CD4-positive, alpha-beta memory T cell (primary cell): Measurements from ENCODE around the gene CELSR1. TPM values are rescaled to one million over a fixed set of nuclear protein-coding genes. Genes with fewer than 3 reads are reported as not detected.

ENCODE experiments used
- CTCF ChIA-PET: fragments of 350-600 bp; sonication (Branson Sonifier 250); formaldehyde crosslinking; loops from one replicate; lab custom pipeline; 2021; ENCODE audit warnings: inconsistent platforms; ENCODE audit not compliant: partially characterized antibody; lab: Charles Lee
- POLR2A ChIA-PET: fragments of 350-600 bp; sonication (Branson Sonifier 250); formaldehyde crosslinking; loops from one replicate; lab custom pipeline; 2021; ENCODE audit not compliant: partially characterized antibody; lab: Charles Lee
- DNase-seq, 5 donors: peaks; one replicate each; pipeline versions ENCODE4 v3.0.0 to v3.0.0-alpha.2; 2020 to 2022; ENCODE audit warnings: mixed read lengths in 1 of 5
- H3K27ac ChIP-seq: one replicate; pipeline ENCODE4 v1.7.0; 2013; ENCODE audit warnings: low read depth, low read length
- H3K27me3 ChIP-seq: 2 replicates; pipeline ENCODE4 v1.7.0; 2013; ENCODE audit warnings: mild to moderate bottlenecking, low read length, moderate library complexity; ENCODE audit not compliant: insufficient read depth
- H3K36me3 ChIP-seq: 2 replicates; pipeline ENCODE4 v1.7.0; 2013; ENCODE audit warnings: mild to moderate bottlenecking, low read length, moderate library complexity; ENCODE audit not compliant: insufficient read depth
- H3K4me1 ChIP-seq: 2 replicates; pipeline ENCODE4 v1.7.0; 2013; ENCODE audit warnings: mild to moderate bottlenecking, low read length, moderate library complexity; ENCODE audit not compliant: insufficient read depth
- H3K4me3 ChIP-seq, 2 donors: one replicate each; pipeline ENCODE4 v1.7.0; 2013; ENCODE audit warnings: low read length in 2 of 2, mild to moderate bottlenecking in 1 of 2
- H3K9me3 ChIP-seq, 2 donors: one replicate each; pipeline ENCODE4 v1.7.0; 2013; ENCODE audit warnings: low read length in 2 of 2, control low read depth in 1 of 2; ENCODE audit not compliant: control insufficient read depth in 1 of 2
- H3K27ac Mint-ChIP-seq, 7 donors: one replicate each; pipeline ENCODE4 v1.8.0; 2020 to 2021; ENCODE audit warnings: mixed read lengths in 7 of 7, mild to moderate bottlenecking in 6 of 7, inconsistent platforms in 3 of 7, moderate library complexity in 3 of 7
- H3K27me3 Mint-ChIP-seq, 2 donors: one replicate each; pipeline ENCODE4 v1.8.0; 2020 to 2021; ENCODE audit warnings: mixed read lengths in 2 of 2
- H3K36me3 Mint-ChIP-seq, 2 donors: one replicate each; pipeline ENCODE4 v1.8.0; 2020 to 2021; ENCODE audit warnings: mixed read lengths in 2 of 2, inconsistent platforms in 1 of 2, mild to moderate bottlenecking in 1 of 2
- H3K4me1 Mint-ChIP-seq, 4 donors: one replicate each; pipeline ENCODE4 v1.8.0; 2020 to 2021; ENCODE audit warnings: mixed read lengths in 4 of 4, mild to moderate bottlenecking in 1 of 4
- H3K4me3 Mint-ChIP-seq, 8 donors: one replicate each; pipeline ENCODE4 v1.8.0; 2020 to 2021; ENCODE audit warnings: mixed read lengths in 8 of 8, mild to moderate bottlenecking in 7 of 8, moderate library complexity in 6 of 8, inconsistent platforms in 3 of 8
- H3K9me3 Mint-ChIP-seq, 8 donors: one replicate each; pipeline ENCODE4 v1.8.0; 2020 to 2021; ENCODE audit warnings: mixed read lengths in 8 of 8, mild to moderate bottlenecking in 5 of 8, inconsistent platforms in 3 of 8, moderate library complexity in 1 of 8
- intact Hi-C: fragments of 100-400 bp; cut with micrococcal nuclease; formaldehyde crosslinking; loops from one replicate; pipeline ENCODE4 v1.15.1; 2023
- polyA plus RNA-seq, 2 donors: library from polyadenylated mRNA; unstranded; fragments of 300-500 nt; fragmentation: Illumina TruSeq; gene quantifications; one replicate each; pipeline ENCODE4 v1.2.3, GENCODE V29; 2021
- total RNA-seq, 2 experiments: library from RNA; stranded (reverse); gene quantifications; one replicate each; pipeline ENCODE4 v1.2.3, GENCODE V29; 2021

CELSR1 gene
- total and polyA plus RNA-seq, 4 experiments from 2014 or later, result 0.47 to 1.1 (median 0.81) TPM

GRCh38 chr22:46393873-46394272 lies 143.5 kb downstream of the CELSR1 start:
- no peak overlapping the region for H3K4me3 ChIP-seq
- no peaks in the 10 kb centered on the region for H3K36me3 Mint-ChIP-seq
- intact Hi-C loops, result no loop called here
- peaks cover 3 to 8% (median 5%) of the 10 kb centered on the region in 4 donors for H3K4me1 Mint-ChIP-seq
- no peak for DNase-seq
- no peaks in the 10 kb centered on the region for H3K9me3 ChIP-seq
- no peak overlapping the region for H3K27ac ChIP-seq
- H3K36me3 ChIP-seq, result no peaks in the 10 kb centered on the region
- H3K27me3 Mint-ChIP-seq, result peaks cover 4 to 8% of the 10 kb centered on the region in 2 donors
- ChIA-PET CTCF (interaction anchor here (1.6 kb wide), 1 partner anchor 26 kb away, joined by 6 read pairs; no protein-coding TSS in a partner anchor), POLR2A (no interaction called here)
- H3K27me3 ChIP-seq, result no peaks in the 10 kb centered on the region
- H3K9me3 Mint-ChIP-seq, result no peaks in the 10 kb centered on the region
- peak overlapping the region in 1 of 8 donors; percentile 70 for H3K4me3 Mint-ChIP-seq
- H3K27ac Mint-ChIP-seq, result peak overlapping the region in 2 of 7 donors; percentile 2 to 23
- H3K4me1 ChIP-seq, result peaks cover 6% of the 10 kb centered on the region

- H3K4me1 ChIP-seq, result peaks cover 6% of the 10 kb centered on the region
- H3K27ac ChIP-seq, result no peak overlapping the region
- Mint-ChIP-seq H3K4me1 (peaks cover 3 to 8% (median 5%) of the 10 kb centered on the region in 4 donors), H3K9me3 (no peaks in the 10 kb centered on the region), H3K27me3 (peaks cover 4 to 8% of the 10 kb centered on the region in 2 donors), H3K4me3 (no peak overlapping the region), H3K36me3 (no peaks in the 10 kb centered on the region), H3K27ac (no peak overlapping the region)
- POLR2A ChIA-PET, result interaction anchor here (0.7 kb wide), 1 partner anchor 25 kb away, joined by 3 read pairs; no protein-coding TSS in a partner anchor
- intact Hi-C loops, result no loop called here
- no peaks in the 10 kb centered on the region for H3K9me3 ChIP-seq
- CTCF ChIA-PET, result interaction anchor here (0.8 to 1.6 kb wide), 2 partner anchors 25 to 270 kb away, joined by 3 to 6 read pairs; no protein-coding TSS in a partner anchor
- no peaks in the 10 kb centered on the region for H3K27me3 ChIP-seq
- H3K4me3 ChIP-seq, result no peak overlapping the region
- no peaks in the 10 kb centered on the region for H3K36me3 ChIP-seq
- DNase-seq, result no peak
Observed at GRCh38 chr22:46392137-46392844, 145.1 kb downstream of the CELSR1 start.

DNA sequence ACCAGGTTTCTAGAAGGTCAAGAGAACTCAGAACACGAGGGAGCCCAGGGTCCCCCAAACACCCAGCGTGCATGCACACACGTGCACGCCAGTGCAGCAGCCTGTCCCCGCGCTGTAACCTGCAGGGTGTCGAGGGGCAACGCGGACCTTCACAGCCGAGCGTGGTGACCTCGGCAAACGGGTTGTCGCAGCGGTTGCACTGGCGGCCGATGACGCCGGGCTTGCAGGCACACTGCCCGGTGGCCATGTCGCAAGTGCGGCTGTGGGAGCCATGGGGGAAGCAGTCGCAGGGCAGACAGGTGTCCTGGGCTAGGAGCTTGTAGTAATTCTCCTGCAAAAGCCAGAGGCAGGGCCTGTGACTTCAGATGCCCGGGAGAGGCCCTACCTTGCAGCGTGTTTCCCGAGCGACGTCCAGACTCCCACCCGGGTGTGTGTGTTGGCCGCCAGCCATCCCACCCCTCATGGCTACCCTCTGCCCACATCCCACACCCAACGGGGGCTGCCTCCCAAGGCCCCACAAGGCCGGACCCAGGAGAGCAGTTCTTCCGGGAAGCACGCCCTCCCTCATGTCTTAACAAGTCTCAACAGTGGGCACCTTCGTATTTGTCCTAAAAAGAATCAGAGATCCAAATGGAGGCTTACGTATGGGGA lies 145.8 kb downstream of the CELSR1 start:
- Histone ChIP-seq H3K27ac (no peak overlapping the region), H3K36me3 (no peaks in the 10 kb centered on the region), H3K9me3 (no peaks in the 10 kb centered on the region), H3K27me3 (no peaks in the 10 kb centered on the region), H3K4me1 (peaks cover 6% of the 10 kb centered on the region), H3K4me3 (no peak overlapping the region)
- peaks cover 4 to 8% of the 10 kb centered on the region in 2 donors for H3K27me3 Mint-ChIP-seq
- H3K36me3 Mint-ChIP-seq, result no peaks in the 10 kb centered on the region
- H3K9me3 Mint-ChIP-seq, result no peaks in the 10 kb centered on the region
- no peak overlapping the region for H3K4me3 Mint-ChIP-seq
- peaks cover 3 to 8% (median 5%) of the 10 kb centered on the region in 4 donors for H3K4me1 Mint-ChIP-seq
- intact Hi-C loops, result no loop called here
- ChIA-PET POLR2A (interaction anchor here (0.7 kb wide), 1 partner anchor 24 kb away, joined by 3 read pairs; no protein-coding TSS in a partner anchor), CTCF (no interaction called here)
- no peak overlapping the region for H3K27ac Mint-ChIP-seq
- DNase-seq, result no peak

DNA sequence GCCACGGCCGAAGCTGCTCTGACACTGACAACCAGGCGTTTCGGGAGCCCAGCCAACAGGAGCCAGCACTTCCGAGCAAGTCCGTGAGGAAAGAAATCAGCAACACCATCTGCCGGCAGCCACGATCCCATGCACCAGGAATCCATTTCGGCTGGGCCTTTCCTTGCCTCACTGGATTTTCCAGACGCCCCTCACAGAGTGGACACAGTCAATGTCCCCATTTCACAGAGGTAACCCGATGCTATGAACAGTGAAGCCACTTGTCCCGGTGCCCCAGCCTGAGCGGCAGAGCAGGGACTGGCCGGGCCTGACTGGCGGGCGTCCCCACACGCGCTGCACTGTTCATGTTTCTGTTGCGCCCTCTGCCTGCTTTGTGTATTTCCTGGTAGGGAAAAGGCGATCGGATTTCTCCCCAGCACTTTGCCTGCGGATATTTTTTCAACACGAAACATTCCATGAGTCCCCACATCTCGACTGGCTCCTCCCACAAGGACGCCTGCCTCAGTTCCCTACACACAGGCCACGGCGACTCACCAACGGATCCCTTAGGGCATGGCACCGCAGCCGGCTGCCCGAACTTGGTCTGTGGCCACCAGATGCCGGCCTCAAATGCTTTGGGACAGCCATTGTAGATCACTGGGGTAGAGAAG lies 146.6 kb downstream of the CELSR1 start:
- peaks cover 3 to 8% (median 5%) of the 10 kb centered on the region in 4 donors for H3K4me1 Mint-ChIP-seq
- Histone ChIP-seq H3K27me3 (no peaks in the 10 kb centered on the region), H3K9me3 (no peaks in the 10 kb centered on the region), H3K36me3 (no peaks in the 10 kb centered on the region), H3K4me3 (no peak overlapping the region), H3K4me1 (peaks cover 6% of the 10 kb centered on the region), H3K27ac (no peak overlapping the region)
- H3K27me3 Mint-ChIP-seq, result peaks cover 4 to 8% of the 10 kb centered on the region in 2 donors
- H3K36me3 Mint-ChIP-seq, result no peaks in the 10 kb centered on the region
- ChIA-PET POLR2A (no interaction called here), CTCF (no interaction called here)
- intact Hi-C loops, result no loop called here
- H3K9me3 Mint-ChIP-seq, result no peaks in the 10 kb centered on the region
- peak overlapping the region in 1 of 7 donors; percentile 75 for H3K27ac Mint-ChIP-seq
- H3K4me3 Mint-ChIP-seq, result no peak overlapping the region
- peak in 1 of 5 donors; percentile 22 for DNase-seq

DNA sequence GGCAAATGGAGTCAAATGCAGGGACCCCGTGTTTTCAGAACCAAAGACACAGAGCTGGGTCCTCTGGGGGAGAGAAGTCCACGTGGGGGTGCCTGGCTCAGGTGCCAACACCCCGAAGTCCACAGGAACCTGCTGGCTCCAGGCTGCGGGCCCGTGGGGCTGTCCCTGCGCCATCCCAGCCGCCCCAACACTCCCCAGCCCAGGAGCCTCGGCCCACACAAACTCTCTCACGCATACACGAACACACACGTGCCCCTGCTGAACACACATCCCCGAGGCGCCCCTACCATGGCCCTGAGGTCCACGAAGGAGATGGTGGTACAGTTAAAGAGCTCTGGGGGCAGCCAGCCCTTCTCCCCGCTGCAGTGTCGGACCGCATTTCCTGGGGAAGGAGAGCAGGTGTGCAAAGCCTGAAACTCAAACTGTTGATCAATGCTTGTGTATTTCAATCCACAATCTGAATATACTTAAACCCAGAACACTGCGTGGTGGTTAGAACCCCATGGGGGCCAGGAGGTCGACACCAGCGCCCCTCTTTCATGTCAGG lies 147.2 kb downstream of the CELSR1 start:
- Mint-ChIP-seq H3K27ac (no peak overlapping the region), H3K36me3 (no peaks in the 10 kb centered on the region), H3K9me3 (no peaks in the 10 kb centered on the region), H3K4me1 (peaks cover 3 to 8% (median 5%) of the 10 kb centered on the region in 4 donors), H3K27me3 (peaks cover 4 to 8% of the 10 kb centered on the region in 2 donors), H3K4me3 (no peak overlapping the region)
- Histone ChIP-seq H3K4me1 (peaks cover 6% of the 10 kb centered on the region), H3K9me3 (no peaks in the 10 kb centered on the region), H3K4me3 (no peak overlapping the region), H3K27me3 (no peaks in the 10 kb centered on the region), H3K36me3 (no peaks in the 10 kb centered on the region), H3K27ac (no peak overlapping the region)
- POLR2A ChIA-PET, result no interaction called here
- intact Hi-C loops, result no loop called here
- DNase-seq, result peak in 1 of 5 donors; percentile 10
- CTCF ChIA-PET, result no interaction called here

GRCh38 chr22:46389081-46389480 lies 148.3 kb downstream of the CELSR1 start:
- Histone ChIP-seq H3K4me1 (peaks cover 5% of the 10 kb centered on the region), H3K9me3 (no peaks in the 10 kb centered on the region), H3K27me3 (no peaks in the 10 kb centered on the region), H3K36me3 (no peaks in the 10 kb centered on the region), H3K4me3 (no peak overlapping the region), H3K27ac (no peak overlapping the region)
- peak in 1 of 5 donors; percentile 9 for DNase-seq
- Mint-ChIP-seq H3K27ac (no peak overlapping the region), H3K4me3 (no peak overlapping the region), H3K4me1 (peaks cover 3 to 5% (median 5%) of the 10 kb centered on the region in 4 donors), H3K36me3 (no peaks in the 10 kb centered on the region), H3K27me3 (peaks cover 4 to 8% of the 10 kb centered on the region in 2 donors), H3K9me3 (no peaks in the 10 kb centered on the region)
- ChIA-PET POLR2A (no interaction called here), CTCF (no interaction called here)
- intact Hi-C loops, result no loop called here

- Mint-ChIP-seq H3K27me3 (peaks cover 4 to 5% of the 10 kb centered on the region in 2 donors), H3K36me3 (no peaks in the 10 kb centered on the region), H3K9me3 (no peaks in the 10 kb centered on the region), H3K4me3 (no peak overlapping the region), H3K27ac (no peak overlapping the region), H3K4me1 (peaks cover 0 to under 1% (median under 1%) of the 10 kb centered on the region in 4 donors)
- intact Hi-C loops, result no loop called here
- CTCF ChIA-PET, result no interaction called here
- POLR2A ChIA-PET, result no interaction called here
- Histone ChIP-seq H3K27me3 (no peaks in the 10 kb centered on the region), H3K9me3 (no peaks in the 10 kb centered on the region), H3K27ac (no peak overlapping the region), H3K4me1 (peaks cover under 1% of the 10 kb centered on the region), H3K36me3 (no peaks in the 10 kb centered on the region), H3K4me3 (no peak overlapping the region)
- DNase-seq, result no peak
Observed at GRCh38 chr22:46388647-46389046, 148.8 kb downstream of the CELSR1 start.
